ENCODE results near the gene ZNF436. TPM values are rescaled to one million over a fixed set of nuclear protein-coding genes. Genes with fewer than 3 reads are reported as not detected.

ZNF436 gene
- total and polyA plus RNA-seq, 5 experiments from 2014 or later = 1.8 to 8.9 (median 3.9) TPM

DNA sequence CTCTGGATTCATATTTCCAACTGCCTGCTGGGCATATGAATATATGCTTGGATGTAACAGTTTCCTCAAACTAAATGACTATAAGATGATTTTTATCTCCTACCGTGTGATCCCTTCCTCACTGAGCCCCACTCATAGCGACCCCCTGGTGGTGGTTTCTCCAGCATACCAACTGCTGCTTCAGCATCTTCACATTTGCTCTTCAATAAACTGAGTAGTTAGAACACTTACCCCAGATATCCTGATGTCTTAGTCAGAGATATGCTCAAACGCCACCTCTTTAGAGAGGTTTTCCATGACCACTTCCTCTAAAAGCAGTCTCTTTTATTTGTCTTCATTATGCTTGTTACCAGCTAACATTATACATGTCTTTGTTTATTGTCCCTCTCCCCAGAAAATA, 15.4 kb downstream of the ZNF436 start:
- POLR2A ChIA-PET = interaction anchor here (0.7 to 1.1 kb wide), 3 partner anchors 10 to 671 kb away, joined by 3 to 7 read pairs (median 4); partner anchors contain the start of gene HNRNPR
- H3K27ac Mint-ChIP-seq = peak overlapping the region in 1 of 10 donors; percentile 10
- peaks cover 0 to 6% (median 5%) of the 10 kb centered on the region in 9 donors for H3K9me3 Mint-ChIP-seq
- no peak overlapping the region for H3K4me3 Mint-ChIP-seq
- peak in 1 of 2 donors; percentile 48 for ATAC-seq
- DNase-seq = no peak
- H3K4me1 Mint-ChIP-seq = peaks cover 4 to 6% (median 5%) of the 10 kb centered on the region in 4 donors
- H3K36me3 Mint-ChIP-seq = peaks cover 0 to 10% (median 3%) of the 10 kb centered on the region in 3 donors
- no peaks in the 10 kb centered on the region for H3K27me3 Mint-ChIP-seq

DNA sequence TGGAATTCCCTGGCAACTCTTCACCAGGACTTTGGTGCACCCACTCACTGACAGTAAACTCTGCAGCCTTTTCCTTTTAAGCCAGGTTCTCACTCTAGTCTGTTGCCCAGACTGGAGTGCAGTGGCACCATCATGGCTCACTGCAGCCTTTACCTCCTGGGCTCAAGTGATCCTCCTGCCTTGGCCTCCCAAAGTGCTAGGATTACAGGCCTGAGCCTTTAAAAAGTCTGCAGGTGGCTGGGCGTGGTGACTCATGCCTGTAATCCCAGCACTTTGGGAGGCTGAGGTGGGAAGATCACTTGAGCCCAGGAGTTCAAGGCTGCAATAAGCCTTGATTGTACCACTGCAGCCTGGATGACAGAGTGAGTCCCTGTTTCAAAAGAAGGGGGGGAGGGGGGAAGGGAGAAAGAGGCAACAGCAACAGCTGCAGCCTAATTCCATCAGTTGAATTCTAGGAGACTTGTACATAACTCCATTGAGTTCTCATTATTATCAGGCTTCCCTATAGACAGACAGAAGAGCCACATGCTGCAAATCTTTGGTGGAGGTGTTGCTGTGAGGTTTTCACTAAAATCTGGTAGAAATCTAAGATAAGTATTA, 17.4 kb downstream of the ZNF436 start:
- POLR2A ChIA-PET = no interaction called here
- Mint-ChIP-seq H3K27ac (no peak overlapping the region), H3K36me3 (no peaks in the 10 kb centered on the region), H3K27me3 (no peaks in the 10 kb centered on the region), H3K4me1 (peaks cover 4 to 6% (median 5%) of the 10 kb centered on the region in 4 donors), H3K9me3 (peaks cover 0 to 3% (median 0%) of the 10 kb centered on the region in 9 donors), H3K4me3 (no peak overlapping the region)
- DNase-seq = no peak
- no peak for ATAC-seq

DNA sequence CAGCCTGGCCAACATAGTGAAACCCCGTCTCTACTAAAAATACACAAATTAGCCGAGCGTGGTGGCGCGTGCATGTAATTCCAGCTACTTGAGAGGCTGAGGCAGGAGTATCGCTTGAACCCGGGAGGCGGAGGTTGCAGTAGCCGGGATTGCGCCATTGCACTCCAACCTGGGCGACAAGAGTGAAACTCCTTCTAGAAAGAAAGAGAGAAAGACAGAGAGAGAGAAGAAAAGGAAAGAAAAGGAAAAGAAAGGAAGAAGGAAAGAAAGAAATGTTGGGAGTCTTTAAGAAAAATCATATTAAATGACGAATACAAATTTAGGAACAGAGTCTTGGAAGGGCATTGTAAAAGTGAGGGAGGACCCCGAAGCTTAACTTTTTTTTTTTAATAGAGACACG, 23.7 kb downstream of the ZNF436 start:
- H3K4me3 Mint-ChIP-seq = peak overlapping the region in 7 of 10 donors; percentile 22 to 67 (median 36)
- POLR2A ChIA-PET = interaction anchor here (0.6 to 3.6 kb wide), 2 partner anchors 10 to 22 kb away, joined by 4 to 86 read pairs; partner anchors contain the start of gene ZNF436
- peak overlapping the region in 3 of 10 donors; percentile 20 to 59 (median 33) for H3K27ac Mint-ChIP-seq
- no peaks in the 10 kb centered on the region for H3K36me3 Mint-ChIP-seq
- H3K27me3 Mint-ChIP-seq = no peaks in the 10 kb centered on the region
- H3K9me3 Mint-ChIP-seq = no peaks in the 10 kb centered on the region
- peaks cover 14 to 34% (median 31%) of the 10 kb centered on the region in 4 donors for H3K4me1 Mint-ChIP-seq
- ATAC-seq (no peak), DNase-seq (no peak)

DNA sequence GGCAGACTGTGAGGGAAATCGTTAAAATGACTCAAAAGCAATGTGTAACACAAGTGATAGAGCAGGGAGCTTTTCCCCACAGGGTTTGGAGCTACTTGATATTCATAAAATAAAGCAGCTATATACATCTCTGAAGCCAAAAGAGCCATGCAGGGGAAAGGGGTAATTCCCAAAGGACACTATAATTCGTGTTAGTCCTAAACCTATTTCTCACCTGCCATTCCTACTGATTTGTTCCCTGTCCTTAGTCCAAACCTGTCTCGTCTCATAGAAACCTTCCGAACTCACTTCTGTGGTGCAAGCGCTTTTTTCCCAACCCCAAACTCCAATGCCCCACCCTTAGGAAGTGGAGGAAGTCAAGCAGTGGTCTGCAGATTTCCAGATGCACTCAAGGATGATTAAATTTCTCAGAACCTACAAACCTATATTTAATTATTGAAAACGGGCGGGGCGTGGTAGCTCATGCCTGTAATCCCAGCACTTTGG, 24.6 kb downstream of the ZNF436 start:
- no peaks in the 10 kb centered on the region for H3K36me3 Mint-ChIP-seq
- H3K27me3 Mint-ChIP-seq = no peaks in the 10 kb centered on the region
- peak overlapping the region; percentile 88 to 99 (median 96) for H3K27ac Mint-ChIP-seq
- peaks cover 16 to 43% (median 40%) of the 10 kb centered on the region in 4 donors for H3K4me1 Mint-ChIP-seq
- ATAC-seq (no peak), DNase-seq (no peak)
- H3K4me3 Mint-ChIP-seq = peak overlapping the region; percentile 87 to 99 (median 98)
- no peaks in the 10 kb centered on the region for H3K9me3 Mint-ChIP-seq
- POLR2A ChIA-PET = interaction anchor here (0.7 to 3.6 kb wide), 14 partner anchors 10 to 615 kb away, joined by 3 to 86 read pairs (median 5); partner anchors contain the start of genes ASAP3, ELOA, PNRC2 and ZNF436

DNA sequence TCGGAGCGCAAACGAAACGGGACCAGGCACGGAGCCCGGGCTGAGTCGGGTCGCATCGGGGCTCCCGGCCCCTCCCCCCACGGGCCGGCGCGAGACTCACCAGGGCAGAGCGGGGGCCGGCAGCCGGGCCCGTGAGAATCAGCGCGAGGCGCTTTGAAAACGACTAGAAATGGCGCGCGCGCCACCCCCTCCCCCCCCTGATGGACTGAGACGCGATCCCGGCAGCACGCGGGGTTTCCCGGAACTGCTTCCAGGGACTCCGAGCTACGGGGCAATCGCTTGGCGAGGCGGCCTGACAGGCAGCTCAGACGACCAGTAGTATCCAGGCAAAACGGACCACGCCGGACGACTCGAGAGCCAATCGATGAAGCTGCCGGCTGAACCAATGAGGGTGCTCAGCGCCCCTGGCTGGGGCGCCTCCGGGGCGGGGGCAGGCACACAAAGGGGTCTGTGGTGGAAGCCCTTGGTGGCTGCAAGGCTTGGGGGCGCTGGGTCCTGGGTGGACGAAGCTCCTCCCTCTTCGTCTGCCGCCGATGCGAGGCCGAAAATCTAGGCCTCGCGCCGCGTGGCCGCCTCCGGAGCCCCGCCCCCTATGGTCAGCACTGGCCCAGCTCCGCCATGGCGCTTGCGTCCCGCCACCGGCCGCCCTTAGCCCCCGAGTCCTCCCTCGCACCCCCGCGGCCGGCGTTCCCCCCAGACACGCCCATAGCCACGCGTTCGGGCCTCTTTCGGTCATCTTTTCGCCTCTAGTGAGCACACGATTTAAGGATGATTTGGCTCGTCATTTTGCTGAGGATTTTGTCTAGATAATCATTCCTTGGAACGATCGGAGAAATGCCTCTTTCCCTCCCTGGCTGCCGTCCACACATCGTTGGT, 25.3 kb downstream of the ZNF436 start, which contains the start of gene HNRNPR:
TSS of gene HNRNPR (minus strand) at position 174 of the 876 bp plus-strand sequence. CDS start 3,276 bp downstream, outside the sequence.
- Mint-ChIP-seq H3K36me3 (peaks cover 0 to 4% (median 0%) of the 10 kb centered on the region in 3 donors), H3K9me3 (no peaks in the 10 kb centered on the region), H3K27ac (peak within 1 kb of the TSS; percentile 88 to 99 (median 96)), H3K27me3 (no peaks in the 10 kb centered on the region), H3K4me1 (peaks cover 21 to 50% (median 46%) of the 10 kb centered on the region in 4 donors), H3K4me3 (peak within 1 kb of the TSS; percentile 89 to 99 (median 98))
- POLR2A ChIA-PET = interaction anchor here (0.5 to 3.6 kb wide), 21 partner anchors 10 to 1886 kb away, joined by 3 to 86 read pairs (median 4); partner anchors contain the start of genes ASAP3, ELOA, PNRC2 and RPL11
- ATAC-seq (peak; percentile 97 to 98), DNase-seq (peak; percentile 94 to 100 (median 98))

DNA sequence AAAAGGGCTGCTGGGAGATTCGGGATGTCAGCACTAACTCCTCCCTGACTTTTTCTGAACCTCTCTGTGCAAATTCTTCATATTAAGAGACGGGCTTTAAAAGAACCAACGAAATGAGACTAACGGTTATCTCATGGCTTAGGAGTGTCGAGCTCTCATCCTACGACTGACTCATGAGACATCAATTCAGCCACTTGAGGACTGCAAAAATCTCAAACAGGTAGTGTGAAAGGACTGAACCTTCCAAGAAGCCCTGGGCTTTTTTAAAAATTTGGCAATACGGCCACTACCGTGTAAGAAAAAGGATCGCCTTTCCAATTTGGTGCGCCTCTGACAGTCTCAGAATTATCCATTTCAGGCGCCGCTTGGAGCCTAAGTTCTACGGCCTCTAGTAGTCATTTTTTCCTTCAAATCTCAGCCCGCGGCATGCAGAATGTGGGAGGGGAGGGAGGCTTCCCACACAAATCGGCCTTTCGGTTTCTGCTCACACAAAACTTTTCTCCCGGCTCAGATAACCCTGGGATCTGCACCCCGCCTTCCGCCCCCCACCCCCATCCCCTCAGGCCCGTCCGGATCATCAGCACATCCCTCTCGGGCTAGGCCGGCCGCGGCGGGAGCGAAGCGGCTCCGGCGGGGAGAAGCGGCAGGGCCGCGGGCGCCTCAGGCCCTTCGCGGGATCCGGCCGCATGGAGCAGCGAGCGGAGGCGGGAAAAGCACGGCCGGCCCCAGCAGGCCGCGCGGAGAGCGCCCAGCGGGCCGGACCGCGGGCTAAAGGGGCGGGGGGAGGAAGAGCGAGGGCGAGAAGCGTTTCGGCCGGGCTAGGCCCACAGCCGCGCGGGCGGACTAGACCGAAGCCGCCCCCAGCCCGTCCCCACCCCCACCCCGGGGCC, 26.2 kb downstream of the ZNF436 start:
- peak; percentile 1 to 2 for ATAC-seq
- H3K4me3 Mint-ChIP-seq = peak overlapping the region; percentile 83 to 99 (median 88)
- H3K36me3 Mint-ChIP-seq = peaks cover 0 to 8% (median 0%) of the 10 kb centered on the region in 3 donors
- peaks cover 26 to 56% (median 54%) of the 10 kb centered on the region in 4 donors for H3K4me1 Mint-ChIP-seq
- POLR2A ChIA-PET = interaction anchor here (0.5 to 3.6 kb wide), 14 partner anchors 11 to 1887 kb away, joined by 3 to 86 read pairs (median 4); partner anchors contain the start of genes PNRC2, RPL11 and ZNF436
- H3K9me3 Mint-ChIP-seq = no peaks in the 10 kb centered on the region
- DNase-seq = peak in 4 of 10 donors; percentile 16 to 24 (median 20)
- no peaks in the 10 kb centered on the region for H3K27me3 Mint-ChIP-seq
- H3K27ac Mint-ChIP-seq = peak overlapping the region; percentile 70 to 96 (median 93)

DNA sequence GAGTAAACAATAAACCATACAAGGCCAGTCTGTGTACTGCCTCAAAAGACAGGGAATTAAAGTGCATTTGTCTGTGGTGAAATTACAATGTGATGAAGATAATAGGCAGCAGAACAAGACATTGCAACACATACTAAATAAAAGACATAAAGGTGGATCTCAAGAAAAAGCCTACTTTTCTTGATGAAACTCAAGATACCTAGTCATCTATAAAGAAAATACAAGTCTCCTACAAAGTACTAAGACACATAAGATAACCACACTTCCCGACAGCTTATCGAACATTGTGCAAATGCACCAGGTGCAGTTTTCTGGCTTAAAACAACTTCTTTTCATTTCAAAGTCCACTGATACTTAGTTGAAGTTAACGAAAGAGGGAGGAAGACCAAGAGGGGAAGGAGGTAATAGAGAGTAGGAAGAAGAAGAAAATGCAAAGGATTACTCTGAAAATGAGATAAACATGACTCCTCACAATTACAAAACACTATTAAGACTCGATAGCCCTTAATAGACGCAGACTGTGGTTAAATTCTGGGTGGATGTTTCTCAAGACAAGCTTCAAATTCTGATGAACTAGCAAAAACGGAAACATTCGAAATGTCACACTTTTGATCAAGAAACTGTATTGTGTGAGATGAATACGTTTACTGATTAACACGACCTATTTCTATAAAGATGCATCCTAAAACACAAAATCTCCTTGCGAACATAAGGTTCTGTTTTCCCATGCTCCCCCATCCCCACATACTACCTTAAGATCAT, 27.5 kb downstream of the ZNF436 start:
- no peak for DNase-seq
- ATAC-seq = no peak
- H3K36me3 Mint-ChIP-seq = peaks cover 0 to 20% (median 0%) of the 10 kb centered on the region in 3 donors
- no peaks in the 10 kb centered on the region for H3K9me3 Mint-ChIP-seq
- peak overlapping the region in 9 of 10 donors; percentile 35 to 94 (median 73) for H3K27ac Mint-ChIP-seq
- POLR2A ChIA-PET = no interaction called here
- no peaks in the 10 kb centered on the region for H3K27me3 Mint-ChIP-seq
- H3K4me1 Mint-ChIP-seq = peaks cover 30 to 65% (median 60%) of the 10 kb centered on the region in 4 donors
- peak overlapping the region; percentile 83 to 99 (median 88) for H3K4me3 Mint-ChIP-seq

DNA sequence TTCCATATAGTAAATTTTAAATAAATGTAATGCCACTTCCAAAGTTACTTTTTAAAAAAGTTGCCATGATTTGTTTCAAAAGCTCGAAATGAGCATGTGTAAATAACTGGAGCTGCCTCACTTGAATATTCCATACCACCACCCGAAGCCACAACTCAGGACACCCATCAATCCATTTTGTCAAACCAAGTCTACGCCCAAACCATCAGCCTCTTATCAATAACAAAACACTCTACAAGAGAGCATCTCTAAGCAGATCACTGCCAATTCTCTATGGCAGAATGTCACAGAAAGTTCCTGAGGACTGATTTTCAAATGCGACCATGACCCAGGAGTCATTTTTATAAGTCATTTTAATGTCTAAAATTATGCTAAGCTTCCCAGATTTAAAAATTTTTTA, 30.0 kb downstream of the ZNF436 start:
- no peak for ATAC-seq
- Mint-ChIP-seq H3K9me3 (no peaks in the 10 kb centered on the region), H3K27ac (peak overlapping the region in 9 of 10 donors; percentile 4 to 92 (median 26)), H3K4me1 (peaks cover 28 to 63% (median 57%) of the 10 kb centered on the region in 4 donors), H3K4me3 (peak overlapping the region in 9 of 10 donors; percentile 21 to 99 (median 51)), H3K27me3 (no peaks in the 10 kb centered on the region), H3K36me3 (peaks cover 0 to 43% (median 9%) of the 10 kb centered on the region in 3 donors)
- POLR2A ChIA-PET = interaction anchor here (0.6 kb wide), 2 partner anchors 8 to 33 kb away, joined by 4 read pairs; no protein-coding TSS in a partner anchor
- DNase-seq = no peak

DNA sequence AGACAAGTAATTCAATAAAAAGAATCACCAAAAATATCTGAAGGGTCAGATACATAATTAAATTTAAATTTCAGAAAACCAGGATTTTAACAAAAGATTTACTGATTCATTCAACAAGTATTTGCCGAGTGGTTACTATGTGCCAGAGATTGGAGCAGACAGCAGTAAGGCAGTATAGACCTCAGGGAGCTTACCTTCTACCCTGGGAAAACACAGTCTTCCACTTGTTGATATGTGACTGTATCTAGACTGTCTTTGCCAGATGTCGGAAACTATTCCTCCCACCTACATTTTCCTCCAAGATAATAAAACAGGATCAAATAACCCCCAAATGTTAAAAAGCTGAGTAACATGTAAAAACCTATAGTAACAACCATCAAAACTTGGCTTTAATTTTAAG, 31.8 kb downstream of the ZNF436 start:
- POLR2A ChIA-PET = interaction anchor here (0.6 to 1.1 kb wide), 2 partner anchors 30 to 37 kb away, joined by 3 to 5 read pairs; no protein-coding TSS in a partner anchor
- Mint-ChIP-seq H3K27ac (peak overlapping the region in 5 of 10 donors; percentile 5 to 66 (median 34)), H3K4me3 (peak overlapping the region in 2 of 10 donors; percentile 5 to 14), H3K27me3 (no peaks in the 10 kb centered on the region), H3K4me1 (peaks cover 25 to 64% (median 51%) of the 10 kb centered on the region in 4 donors), H3K9me3 (no peaks in the 10 kb centered on the region), H3K36me3 (peaks cover 0 to 61% (median 19%) of the 10 kb centered on the region in 3 donors)
- DNase-seq = no peak
- ATAC-seq = no peak

DNA sequence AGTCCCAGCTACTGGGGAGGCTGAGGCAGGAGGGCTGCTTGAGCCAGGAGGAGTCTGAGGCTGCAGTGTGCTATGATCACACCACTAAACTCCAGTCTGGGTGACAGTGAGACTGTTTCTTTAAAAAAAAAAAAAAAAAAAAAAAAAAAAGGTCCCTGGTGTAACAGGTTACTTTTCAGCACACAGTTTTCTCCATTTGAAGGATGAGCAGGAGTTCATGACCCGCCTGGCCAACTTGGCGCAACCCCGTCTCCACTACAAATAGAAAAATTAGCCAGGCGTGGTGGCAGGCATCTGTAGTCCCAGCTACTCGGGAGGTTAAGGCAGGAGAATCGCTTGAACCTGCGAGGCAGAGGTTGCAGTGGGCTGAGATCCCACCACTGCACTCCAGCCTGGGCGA, 37.9 kb downstream of the ZNF436 start:
- Mint-ChIP-seq H3K4me1 (peaks cover 13 to 53% (median 16%) of the 10 kb centered on the region in 4 donors), H3K36me3 (peaks cover 4 to 98% (median 26%) of the 10 kb centered on the region in 3 donors), H3K27me3 (no peaks in the 10 kb centered on the region), H3K27ac (peak overlapping the region in 1 of 10 donors; percentile 21), H3K9me3 (no peaks in the 10 kb centered on the region), H3K4me3 (no peak overlapping the region)
- POLR2A ChIA-PET = interaction anchor here (0.6 kb wide), 1 partner anchor 8 kb away, joined by 4 read pairs; no protein-coding TSS in a partner anchor
- DNase-seq = no peak
- ATAC-seq = no peak
